ENCODE data around the gene SERPINB10.

The SERPINB10 gene

GRCh38 chr18:63907664-63908063 is at the start of gene SERPINB10:
Gene SERPINB10 (plus strand): TSS chr18:63907958. CDS start chr18:63915511, 7,553 bp downstream.
- Histone ChIP-seq H3K4me3 (ENCODE audit: low read length, poor library complexity, severe bottlenecking) (no peak within 1 kb of the TSS), H3K9me3 (ENCODE audit: insufficient read depth, low read depth, low read length) (no peaks in the 10 kb centered on the region), H3K9me2 (replicated peaks; ENCODE audit: low read depth, low read length) (no peaks in the 10 kb centered on the region), H3K4me1 (ENCODE audit: insufficient read depth, low read length, poor library complexity, severe bottlenecking) (no peaks in the 10 kb centered on the region), H3K36me3 (ENCODE audit: insufficient read depth, low read length) (no peaks in the 10 kb centered on the region), H3K4me2 (ENCODE audit: low read depth, low read length, poor library complexity, severe bottlenecking) (no peak within 1 kb of the TSS), H3K9ac (ENCODE audit: low read depth, low read length, poor library complexity, severe bottlenecking) (no peak within 1 kb of the TSS), H3F3A (ENCODE audit: low read depth) (no peaks in the 10 kb centered on the region), H3K79me2 (ENCODE audit: insufficient read depth, low read length) (no peaks in the 10 kb centered on the region), H3K27me3 (ENCODE audit: insufficient read depth, low read length, poor library complexity, severe bottlenecking) (no peaks in the 10 kb centered on the region), H4K20me1 (ENCODE audit: insufficient read depth, low read length, poor library complexity, severe bottlenecking) (no peaks in the 10 kb centered on the region), H2AFZ (ENCODE audit: low read length) (no peak within 1 kb of the TSS)
- TF ChIP-seq CTCF (conservative IDR thresholded peaks at IDR 0.05; ENCODE audit: low read length): no peak
- TF ChIP-seq EZH2phosphoT487 (IDR thresholded peaks at IDR 0.05; ENCODE audit: borderline replicate concordance): no peak

DNA sequence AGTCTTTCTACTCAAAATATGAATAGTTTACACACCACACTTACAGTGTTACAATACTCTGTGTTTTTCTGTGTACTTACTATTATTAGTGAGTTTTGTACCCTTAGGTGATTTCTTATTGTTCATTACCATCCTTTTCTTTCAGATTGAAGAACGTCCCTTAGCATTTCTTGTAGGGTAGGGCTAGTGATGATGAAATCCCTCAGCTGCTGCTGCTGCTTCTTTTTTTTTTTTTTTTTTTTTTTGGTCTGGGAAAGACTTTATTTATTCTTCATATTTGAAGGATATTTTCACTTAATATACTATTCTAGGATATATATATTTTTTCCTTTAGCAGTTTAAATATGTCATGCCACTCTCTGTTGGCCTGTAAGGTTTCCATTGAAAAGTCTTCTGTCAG is 49.3 kb upstream of the SERPINB10 start:
- no peaks in the 10 kb centered on the region for H4K20me1 ChIP-seq (ENCODE audit: insufficient read depth, low read length, poor library complexity, severe bottlenecking)
- no peaks in the 10 kb centered on the region for H3K27me3 ChIP-seq (ENCODE audit: insufficient read depth, low read length, poor library complexity, severe bottlenecking)
- no peaks in the 10 kb centered on the region for H3K4me1 ChIP-seq (ENCODE audit: insufficient read depth, low read length, poor library complexity, severe bottlenecking)
- no peaks in the 10 kb centered on the region for H3F3A ChIP-seq (ENCODE audit: low read depth)
- H3K9me3 ChIP-seq (ENCODE audit: insufficient read depth, low read depth, low read length): no peaks in the 10 kb centered on the region
- no peak overlapping the region for H3K9ac ChIP-seq (ENCODE audit: low read depth, low read length, poor library complexity, severe bottlenecking)
- H2AFZ ChIP-seq (ENCODE audit: low read length): no peak overlapping the region
- no peak overlapping the region for H3K4me3 ChIP-seq (ENCODE audit: low read length, poor library complexity, severe bottlenecking)
- H3K36me3 ChIP-seq (ENCODE audit: insufficient read depth, low read length): no peaks in the 10 kb centered on the region
- H3K9me2 ChIP-seq (replicated peaks; ENCODE audit: low read depth, low read length): no peaks in the 10 kb centered on the region
- H3K4me2 ChIP-seq (ENCODE audit: low read depth, low read length, poor library complexity, severe bottlenecking): no peak overlapping the region
- no peaks in the 10 kb centered on the region for H3K79me2 ChIP-seq (ENCODE audit: insufficient read depth, low read length)
- TF ChIP-seq CTCF (conservative IDR thresholded peaks at IDR 0.05; ENCODE audit: low read length) (no peak), EZH2phosphoT487 (IDR thresholded peaks at IDR 0.05; ENCODE audit: borderline replicate concordance) (no peak)

DNA sequence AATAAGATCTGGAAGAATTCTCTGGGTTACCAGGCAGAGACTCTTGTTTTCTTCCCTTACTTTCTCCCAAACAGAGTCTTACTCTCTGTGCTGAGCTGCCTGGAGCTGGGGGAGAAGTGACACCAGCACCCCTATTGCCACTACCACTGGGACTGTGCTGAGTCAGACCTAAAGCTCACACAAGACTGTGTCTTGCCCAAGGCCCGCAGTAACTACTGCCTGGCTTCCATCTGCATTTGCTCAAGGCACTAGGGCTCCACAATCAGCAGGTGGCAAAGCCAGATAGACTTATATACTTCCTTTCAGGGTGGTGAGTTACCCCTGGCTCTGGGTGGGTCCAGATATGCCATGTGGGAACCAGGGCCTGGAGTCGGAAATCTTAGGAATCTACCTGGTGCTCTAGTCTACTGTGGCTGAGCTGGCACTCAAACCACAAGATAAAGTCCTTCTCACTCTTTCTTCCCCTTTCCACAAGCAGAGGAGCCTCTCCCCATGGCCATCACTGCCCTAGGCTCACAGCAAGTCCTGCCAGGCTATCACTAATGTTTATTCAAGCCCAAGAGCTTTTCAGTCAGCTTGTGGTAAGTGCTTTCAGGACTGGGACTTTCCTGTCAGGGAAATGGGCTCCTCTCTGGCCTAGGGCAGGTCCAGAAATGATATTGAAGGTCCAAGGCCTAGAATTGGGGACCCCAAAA is 47.8 kb upstream of the SERPINB10 start:
- no peaks in the 10 kb centered on the region for H3K79me2 ChIP-seq (ENCODE audit: insufficient read depth, low read length)
- no peaks in the 10 kb centered on the region for H3F3A ChIP-seq (ENCODE audit: low read depth)
- no peaks in the 10 kb centered on the region for H3K9me3 ChIP-seq (ENCODE audit: insufficient read depth, low read depth, low read length)
- H3K4me1 ChIP-seq (ENCODE audit: insufficient read depth, low read length, poor library complexity, severe bottlenecking): no peaks in the 10 kb centered on the region
- no peaks in the 10 kb centered on the region for H3K27me3 ChIP-seq (ENCODE audit: insufficient read depth, low read length, poor library complexity, severe bottlenecking)
- no peak overlapping the region for H2AFZ ChIP-seq (ENCODE audit: low read length)
- H3K36me3 ChIP-seq (ENCODE audit: insufficient read depth, low read length): no peaks in the 10 kb centered on the region
- no peaks in the 10 kb centered on the region for H4K20me1 ChIP-seq (ENCODE audit: insufficient read depth, low read length, poor library complexity, severe bottlenecking)
- no peaks in the 10 kb centered on the region for H3K9me2 ChIP-seq (replicated peaks; ENCODE audit: low read depth, low read length)
- TF ChIP-seq CTCF (conservative IDR thresholded peaks at IDR 0.05; ENCODE audit: low read length) (no peak), EZH2phosphoT487 (IDR thresholded peaks at IDR 0.05; ENCODE audit: borderline replicate concordance) (no peak)
- no peak overlapping the region for H3K4me2 ChIP-seq (ENCODE audit: low read depth, low read length, poor library complexity, severe bottlenecking)
- H3K4me3 ChIP-seq (ENCODE audit: low read length, poor library complexity, severe bottlenecking): no peak overlapping the region
- H3K9ac ChIP-seq (ENCODE audit: low read depth, low read length, poor library complexity, severe bottlenecking): no peak overlapping the region
